IMR-90 (cell line): ENCODE data around the gene PPP6R3. TPM values are rescaled to one million over a fixed set of nuclear protein-coding genes. Genes with fewer than 3 reads are reported as not detected.

Experiments used
- ATAC-seq: fragments of 200-7000 bp; cut with Tn5 transposase; 2 replicates; pipeline ENCODE4 v1.9.1; 2020; ENCODE audit warnings: low read depth, mild to moderate bottlenecking, moderate library complexity
- BruUV-seq: library from RNA; stranded (reverse); fragments of 400-500 nt; replicated peaks from 2 replicates; lab custom pipeline; 2021; lab: Mats Ljungman, UMichigan
- CTCF ChIA-PET: fragments of 300-600 bp; formaldehyde crosslinking; extraction: SDS; loops from one replicate; lab custom pipeline; 2021; ENCODE audit warnings: antibody characterized with exemption; lab: Yijun Ruan, JAX
- POLR2A ChIA-PET: fragments of 300-600 bp; sonication (Branson Sonifier 250); formaldehyde crosslinking; loops from one replicate; lab custom pipeline; 2022; ENCODE audit warnings: antibody characterized with exemption; ENCODE audit not compliant: unreplicated experiment; lab: Charles Lee
- DNase-seq: peaks from one replicate; pipeline ENCODE4 v3.0.0; 2013
- H2AFZ ChIP-seq: replicated peaks from 2 replicates; pipeline ENCODE3; 2013; ENCODE audit warnings: low read length, mild to moderate bottlenecking; ENCODE audit not compliant: poor library complexity
- H2AK5ac ChIP-seq: 2 replicates; pipeline ENCODE4 v1.6.1; 2013; ENCODE audit warnings: low read depth, low read length, inconsistent platforms
- H2AK9ac ChIP-seq: replicated peaks from 2 replicates; pipeline ENCODE3; 2013; ENCODE audit warnings: mild to moderate bottlenecking, low read depth, low read length, moderate library complexity; ENCODE audit not compliant: poor library complexity
- H2BK120ac ChIP-seq: 2 replicates; pipeline ENCODE4 v1.6.1; 2013; ENCODE audit warnings: low read depth, low read length, inconsistent platforms
- H2BK15ac ChIP-seq: 3 replicates; pipeline ENCODE4 v1.6.1; 2013; ENCODE audit warnings: low read depth, low read length, inconsistent platforms
- H2BK20ac ChIP-seq: 2 replicates; pipeline ENCODE4 v1.6.1; 2013; ENCODE audit warnings: low read depth, mild to moderate bottlenecking, inconsistent platforms, low read length, moderate library complexity
- H2BK5ac ChIP-seq: 2 replicates; pipeline ENCODE4 v1.6.1; 2013; ENCODE audit warnings: mild to moderate bottlenecking, low read depth, low read length, inconsistent platforms; ENCODE audit not compliant: poor library complexity, severe bottlenecking
- H3K14ac ChIP-seq: replicated peaks from 2 replicates; pipeline ENCODE4 v1.6.1; 2013; ENCODE audit warnings: low read depth, low read length, inconsistent platforms
- H3K18ac ChIP-seq: 2 replicates; pipeline ENCODE4 v1.6.1; 2013; ENCODE audit warnings: low read depth, low read length, control low read depth
- H3K23ac ChIP-seq: 2 replicates; pipeline ENCODE4 v1.6.1; 2013; ENCODE audit warnings: low read depth, low read length, inconsistent platforms
- H3K27ac ChIP-seq: 2 replicates; pipeline ENCODE4 v1.5.1; 2013; ENCODE audit warnings: mild to moderate bottlenecking, control low read depth, low read length; ENCODE audit not compliant: insufficient read depth
- H3K27me3 ChIP-seq: 2 replicates; pipeline ENCODE4 v1.6.1; 2013; ENCODE audit warnings: low read length; ENCODE audit not compliant: control insufficient read depth, insufficient read depth
- H3K36me3 ChIP-seq: 2 replicates; pipeline ENCODE4 v1.6.1; 2013; ENCODE audit warnings: low read length, mixed read lengths; ENCODE audit not compliant: control insufficient read depth, insufficient read depth
- H3K4ac ChIP-seq: 2 replicates; pipeline ENCODE4 v1.6.1; 2013; ENCODE audit warnings: low read depth, low read length, inconsistent platforms
- H3K4me1 ChIP-seq: 2 replicates; pipeline ENCODE4 v1.6.1; 2013; ENCODE audit warnings: low read length, mixed read lengths; ENCODE audit not compliant: control insufficient read depth, insufficient read depth
- H3K4me2 ChIP-seq: 2 replicates; pipeline ENCODE4 v1.6.1; 2013; ENCODE audit warnings: low read depth, mild to moderate bottlenecking, control low read depth, low read length, moderate library complexity
- H3K4me3 ChIP-seq: 2 replicates; pipeline ENCODE4 v1.5.1; 2013; ENCODE audit warnings: low read depth, mild to moderate bottlenecking, control low read depth, low read length, moderate library complexity; ENCODE audit not compliant: insufficient read depth
- H3K56ac ChIP-seq: 2 replicates; pipeline ENCODE4 v1.6.1; 2013; ENCODE audit warnings: low read length, inconsistent platforms; ENCODE audit not compliant: insufficient read depth; ENCODE audit errors: extremely low read depth
- H3K79me1 ChIP-seq, 2 experiments: 2 replicates each; pipeline ENCODE4 v1.6.1; 2013; ENCODE audit warnings: low read length in 2 of 2, inconsistent platforms in 1 of 2, low read depth in 1 of 2
- H3K9ac ChIP-seq: 2 replicates; pipeline ENCODE4 v1.6.1; 2013; ENCODE audit warnings: low read depth, low read length, control low read depth
- H3K9me1 ChIP-seq: 2 replicates; pipeline ENCODE4 v1.6.1; 2013; ENCODE audit warnings: low read length, inconsistent platforms; ENCODE audit not compliant: insufficient read depth
- H3K9me3 ChIP-seq: 2 replicates; pipeline ENCODE4 v1.6.1; 2013; ENCODE audit warnings: low read length; ENCODE audit not compliant: control insufficient read depth, insufficient read depth
- H4K20me1 ChIP-seq: 2 replicates; pipeline ENCODE4 v1.6.1; 2013; ENCODE audit warnings: low read length, inconsistent platforms; ENCODE audit not compliant: insufficient read depth
- H4K5ac ChIP-seq: 2 replicates; pipeline ENCODE4 v1.6.1; 2013; ENCODE audit warnings: mild to moderate bottlenecking, low read depth, low read length, control low read depth
- H4K8ac ChIP-seq, 2 experiments: 2 replicates each; pipeline ENCODE4 v1.6.1; 2013; ENCODE audit warnings: low read depth in 2 of 2, low read length in 2 of 2, control low read depth in 1 of 2, inconsistent platforms in 1 of 2
- H4K91ac ChIP-seq: 2 replicates; pipeline ENCODE4 v1.6.1; 2013; ENCODE audit warnings: low read depth, low read length, inconsistent platforms; ENCODE audit not compliant: insufficient read depth
- BHLHE40 ChIP-seq: fragments of 150-350 bp; IDR thresholded peaks from 2 replicates; pipeline ENCODE4 v1.6.1; 2016; ENCODE audit warnings: mild to moderate bottlenecking, low read depth, low read length
- CEBPB ChIP-seq: IDR thresholded peaks from 2 replicates; pipeline ENCODE4 v1.6.1; 2012; ENCODE audit warnings: low read depth, low read length, improper control_type of control experiment
- FOS ChIP-seq: fragments of 150-350 bp; IDR thresholded peaks from 2 replicates; pipeline ENCODE4 v1.6.1; 2016; ENCODE audit warnings: low read depth, low read length
- MAFK ChIP-seq: IDR thresholded peaks from 2 replicates; pipeline ENCODE4 v1.6.1; 2012; ENCODE audit warnings: low read depth, low read length, improper control_type of control experiment
- MAZ ChIP-seq: IDR thresholded peaks from 2 replicates; pipeline ENCODE4 v1.6.1; 2012; ENCODE audit warnings: low read depth, mild to moderate bottlenecking, low read length, improper control_type of control experiment, moderate library complexity, borderline replicate concordance
- NFE2L2 ChIP-seq: fragments of 150-350 bp; IDR thresholded peaks from 2 replicates; pipeline ENCODE4 v1.6.1; 2016; ENCODE audit warnings: low read depth, mild to moderate bottlenecking, low read length
- POLR2A ChIP-seq: IDR thresholded peaks from 2 replicates; pipeline ENCODE4 v1.6.1; 2012; ENCODE audit warnings: mild to moderate bottlenecking, low read depth, low read length
- RAD21 ChIP-seq: IDR thresholded peaks from 2 replicates; pipeline ENCODE4 v1.6.1; 2012; ENCODE audit warnings: low read length, improper control_type of control experiment
- RCOR1 ChIP-seq: IDR thresholded peaks from 2 replicates; pipeline ENCODE4 v1.6.1; 2012; ENCODE audit warnings: mild to moderate bottlenecking, low read length, improper control_type of control experiment; ENCODE audit not compliant: insufficient replicate concordance
- RFX5 ChIP-seq: IDR thresholded peaks from 2 replicates; pipeline ENCODE4 v1.8.0; 2012; ENCODE audit warnings: low read depth, mild to moderate bottlenecking, low read length, moderate library complexity
- WGBS, 2 experiments: methylation state at CpG; one replicate each; pipeline versions ENCODE4 v1.1.5 to v1.1.7; 2013; ENCODE audit warnings: missing lambda C conversion rate in 2 of 2; ENCODE audit not compliant: insufficient read length in 1 of 2; ENCODE audit errors: extremely low coverage in 2 of 2; 5-methylcytosine and 5-hydroxymethylcytosine counted together
- dilution Hi-C: fragments of 300-500 bp; cut with HindIII; formaldehyde crosslinking; loops from one replicate; pipeline ENCODE4 v1.14.3; 2018; ENCODE audit warnings: low sequenced_read_pairs; ENCODE audit not compliant: unreplicated experiment
- in situ Hi-C: fragments of 300-500 bp; cut with MboI; formaldehyde crosslinking; loops from 3 replicates; pipeline ENCODE4 v1.14.3; 2019; ENCODE audit warnings: low sequenced_read_pairs, inconsistent platforms, mixed read lengths
- intact Hi-C: fragments of 100-400 bp; cut with micrococcal nuclease; formaldehyde crosslinking; loops from 2 replicates; pipeline ENCODE4 v1.10.0; 2022
- polyA plus RNA-seq, 3 experiments: library from polyadenylated mRNA; depleted of rRNA; stranded (reverse); fragments of >200 nt; gene quantifications; 2 replicates each; pipeline ENCODE4 v1.2.3, GENCODE V29; 2012; ENCODE audit warnings: low replicate concordance in 1 of 3
- total RNA-seq: library from RNA; depleted of rRNA; stranded (reverse); fragments of >200 nt; gene quantifications from 2 replicates; pipeline ENCODE4 v1.2.3, GENCODE V29; 2012
- TF ChIP-seq, protein P1 (sequence below): fragments of 150-350 bp; IDR thresholded peaks from 2 replicates; pipeline ENCODE4 v1.6.1; 2016; ENCODE audit warnings: low read depth, mild to moderate bottlenecking, low read length, moderate library complexity, borderline replicate concordance

The PPP6R3 gene
- total and polyA plus RNA-seq, 2 of the 4 experiments (the other 2 are of a cell fraction): 29.0 to 123 TPM

DNA sequence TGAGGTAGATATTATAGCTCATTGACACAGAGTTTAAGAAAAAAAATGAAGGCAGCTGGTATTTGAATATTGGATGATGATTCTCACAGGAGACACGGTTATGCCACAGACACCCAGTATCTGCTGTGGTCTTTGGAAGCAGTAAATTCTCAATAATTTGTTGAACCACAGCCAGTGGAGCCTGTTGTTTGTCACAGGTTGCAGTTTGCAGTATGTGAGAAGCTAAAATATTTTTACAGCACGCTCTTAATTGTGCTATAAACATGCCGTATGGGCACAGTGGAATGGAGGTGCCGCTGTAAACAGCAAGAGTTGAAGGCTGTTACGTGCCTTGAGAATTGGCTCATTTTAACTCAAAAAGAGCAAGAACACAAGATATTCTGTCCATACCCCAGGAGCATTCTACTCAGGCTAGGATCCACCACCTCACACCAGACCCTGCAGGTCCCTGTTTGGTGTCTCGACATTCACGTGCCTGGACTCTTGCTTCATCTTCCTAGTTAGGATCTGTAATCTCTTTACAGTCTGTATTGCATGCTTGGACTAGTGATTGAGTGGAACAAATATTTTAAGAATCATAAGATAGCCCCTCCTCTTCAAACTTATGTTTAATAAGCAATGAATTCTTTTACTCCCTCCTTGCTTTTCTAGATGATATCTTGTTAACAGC, 129.1 kb downstream of the PPP6R3 start:
- TF ChIP-seq CEBPB (no peak), RFX5 (no peak), FOS (no peak), MAFK (no peak), BHLHE40 (no peak), RAD21 (no peak), POLR2A (no peak), NFE2L2 (no peak), MAZ (no peak), RCOR1 (no peak)
- TF ChIP-seq, protein P1, sequence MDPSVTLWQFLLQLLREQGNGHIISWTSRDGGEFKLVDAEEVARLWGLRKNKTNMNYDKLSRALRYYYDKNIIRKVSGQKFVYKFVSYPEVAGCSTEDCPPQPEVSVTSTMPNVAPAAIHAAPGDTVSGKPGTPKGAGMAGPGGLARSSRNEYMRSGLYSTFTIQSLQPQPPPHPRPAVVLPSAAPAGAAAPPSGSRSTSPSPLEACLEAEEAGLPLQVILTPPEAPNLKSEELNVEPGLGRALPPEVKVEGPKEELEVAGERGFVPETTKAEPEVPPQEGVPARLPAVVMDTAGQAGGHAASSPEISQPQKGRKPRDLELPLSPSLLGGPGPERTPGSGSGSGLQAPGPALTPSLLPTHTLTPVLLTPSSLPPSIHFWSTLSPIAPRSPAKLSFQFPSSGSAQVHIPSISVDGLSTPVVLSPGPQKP: no peak
- Histone ChIP-seq H2BK120ac (no peak overlapping the region), H3K18ac (no peak overlapping the region), H4K8ac (no peak overlapping the region), H3K4me1 (no peaks in the 10 kb centered on the region), H4K91ac (no peak overlapping the region), H4K20me1 (peaks cover 5% of the 10 kb centered on the region; the same call in 1 of the 2 replicates), H3K4me2 (no peak overlapping the region), H4K5ac (no peak overlapping the region), H2AK5ac (no peak overlapping the region), H3K79me1 (peaks cover 12 to 50% of the 10 kb centered on the region in 2 experiments), H3K27ac (no peak overlapping the region), H3K23ac (no peak overlapping the region), H2BK5ac (no peak overlapping the region), H3K4ac (no peak overlapping the region), H3K4me3 (no peak overlapping the region), H2AK9ac (no peak overlapping the region), H3K9me1 (peaks cover 7% of the 10 kb centered on the region), H2BK20ac (no peak overlapping the region), H3K14ac (no peak overlapping the region), H3K56ac (no peak overlapping the region), H3K27me3 (no peaks in the 10 kb centered on the region), H2BK15ac (no peak overlapping the region), H2AFZ (no peak overlapping the region), H3K9me3 (no peaks in the 10 kb centered on the region), H3K36me3 (peaks cover 42% of the 10 kb centered on the region), H3K9ac (no peak overlapping the region)
- ATAC-seq (no peak), DNase-seq (no peak)
- POLR2A ChIA-PET: no interaction called here
- no TSS peak for BruUV-seq
- CTCF ChIA-PET: interaction anchor here (0.6 to 0.7 kb wide), 3 partner anchors 12 to 112 kb away, joined by 3 read pairs; no protein-coding TSS in a partner anchor
- in situ Hi-C loops: no loop called here
- intact Hi-C loops: no loop called here
- dilution Hi-C loops: no loop called here
- WGBS, 2 experiments: 100% methylated on average over 1 of the region's 7 CpGs; no CpG with 5 or more reads in 1 of the 2 experiments
